Thoracic aorta (tissue), 2 donors: ENCODE data around the gene MMP24OS. TPM values are rescaled to one million over a fixed set of nuclear protein-coding genes. Genes with fewer than 3 reads are reported as not detected.

Experiments
- ATAC-seq: fragments of 150-250 bp; one replicate; pipeline ENCODE4 v1.8.0; 2017; ENCODE audit warnings: low read depth; ENCODE audit not compliant: insufficient number of reproducible peaks, low FRiP score
- DNase-seq: peaks from one replicate; pipeline ENCODE4 v3.0.0-alpha.2; 2020; ENCODE audit warnings: low spot score
- H3K27ac ChIP-seq, 2 donors: fragments of 200-600 bp; sonication (generic); 1 replicate in 1 of 2; 2 replicates in 1 of 2; pipeline ENCODE4 v1.5.1; 2016; ENCODE audit warnings: mild to moderate bottlenecking in 2 of 2, moderate library complexity in 2 of 2
- H3K27me3 ChIP-seq: fragments of 200-600 bp; sonication (generic); replicated peaks from 2 replicates; pipeline ENCODE4 v1.6.0; 2016; ENCODE audit warnings: mild to moderate bottlenecking; ENCODE audit not compliant: insufficient read depth
- H3K36me3 ChIP-seq: fragments of 200-600 bp; sonication (generic); one replicate; pipeline ENCODE4 v1.5.1; 2016
- H3K4me1 ChIP-seq, 2 donors: fragments of 200-600 bp; sonication (generic); 1 replicate in 1 of 2; 2 replicates in 1 of 2; pipeline versions ENCODE4 v1.5.1 to v1.6.0; 2016; ENCODE audit warnings: low read depth in 2 of 2, mild to moderate bottlenecking in 1 of 2; ENCODE audit not compliant: control insufficient read depth in 1 of 2
- H3K4me3 ChIP-seq: fragments of 200-600 bp; sonication (generic); 2 replicates; pipeline ENCODE4 v1.5.1; 2016; ENCODE audit warnings: mild to moderate bottlenecking
- H3K9me3 ChIP-seq: fragments of 200-600 bp; sonication (generic); 2 replicates; pipeline ENCODE4 v1.5.1; 2016
- CTCF ChIP-seq: fragments of 200-600 bp; sonication (generic); IDR thresholded peaks from one replicate; pipeline ENCODE4 v1.5.1; 2019; ENCODE audit warnings: antibody characterized with exemption
- total RNA-seq, 2 donors: library from RNA; depleted of rRNA; stranded (reverse); fragments of >200 nt; gene quantifications; one replicate each; pipeline versions ENCODE4 v1.1.0 to v1.2.3, GENCODE V29; 2016

The MMP24OS gene
- total RNA-seq: 10 to 100 TPM; 38.1 to 38.3 TPM

- Histone ChIP-seq H3K27ac (peak within 1 kb of the TSS; percentile 88 to 94), H3K36me3 (peaks cover 7% of the 10 kb centered on the region), H3K27me3 (no peaks in the 10 kb centered on the region), H3K4me3 (peak within 1 kb of the TSS; percentile 87), H3K4me1 (peaks cover 13 to 32% of the 10 kb centered on the region in 2 donors), H3K9me3 (no peaks in the 10 kb centered on the region)
- ATAC-seq (peak; percentile 81), DNase-seq (peak; percentile 34)
- TF ChIP-seq CTCF: peak; percentile 10
Observed at GRCh38 chr20:35277531-35278395, at the start of gene MMP24OS. TSS of gene MMP24OS (minus strand) at chr20:35278122. CDS start at chr20:35277929, 193 bp downstream.

- Histone ChIP-seq H3K4me3 (no peak overlapping the region), H3K27ac (no peak overlapping the region), H3K27me3 (no peaks in the 10 kb centered on the region), H3K36me3 (no peaks in the 10 kb centered on the region), H3K9me3 (no peaks in the 10 kb centered on the region), H3K4me1 (no peaks in the 10 kb centered on the region)
- DNase-seq (no peak), ATAC-seq (no peak)
- no peak for TF ChIP-seq CTCF
Observed at GRCh38 chr20:35327074-35327976, 49.4 kb upstream of the MMP24OS start.

GRCh38 chr20:35326740-35327073, 48.8 kb upstream of the MMP24OS start:
- Histone ChIP-seq H3K4me3 (no peak overlapping the region), H3K27ac (no peak overlapping the region)
- DNase-seq: no peak

GRCh38 chr20:35326021-35326739, 48.3 kb upstream of the MMP24OS start:
- H3K27ac ChIP-seq: no peak overlapping the region
- DNase-seq: no peak
- H3K36me3 ChIP-seq: no peaks in the 10 kb centered on the region
- no peaks in the 10 kb centered on the region for H3K27me3 ChIP-seq
- no peak for TF ChIP-seq CTCF
- ATAC-seq: no peak
- no peaks in the 10 kb centered on the region for H3K9me3 ChIP-seq
- no peaks in the 10 kb centered on the region for H3K4me1 ChIP-seq
- no peak overlapping the region for H3K4me3 ChIP-seq

More at GRCh38 chr20:35326740-35327073, 48.8 kb upstream of the MMP24OS start:
- no peak for ATAC-seq
- no peaks in the 10 kb centered on the region for H3K36me3 ChIP-seq
- TF ChIP-seq CTCF: no peak
- H3K4me1 ChIP-seq: no peaks in the 10 kb centered on the region
- no peaks in the 10 kb centered on the region for H3K9me3 ChIP-seq
- no peaks in the 10 kb centered on the region for H3K27me3 ChIP-seq
